ENCODE data around the gene FAM20C.

GRCh38 chr7:162632-163297, 29.6 kb upstream of the FAM20C start:
- TF ChIP-seq CTCF (IDR thresholded peaks at IDR 0.05), result no peak
- TF ChIP-seq POLR2A (IDR thresholded peaks at IDR 0.05), result no peak
- TF ChIP-seq POLR2AphosphoS5 (IDR thresholded peaks at IDR 0.05), result no peak
- no peak for TF ChIP-seq EP300 (IDR thresholded peaks at IDR 0.05)
